Adrenal gland (tissue), 12 donors: ENCODE results near the gene SPSB4. TPM values are rescaled to one million over a fixed set of nuclear protein-coding genes. Genes with fewer than 3 reads are reported as not detected.

Source experiments
- DNase-seq, 7 donors: peaks; one replicate each; pipeline ENCODE4 v3.0.0-alpha.2; 2019 to 2020
- H3K27ac ChIP-seq, 5 donors: fragments of 200-600 bp; sonication (generic) in 4 of 5; 1 replicate in 3 of 5; 2 replicates in 2 of 5; pipeline versions ENCODE4 v1.5.1 to v1.8.0; 2016 to 2020; ENCODE audit warnings: mild to moderate bottlenecking in 1 of 5
- H3K27me3 ChIP-seq: fragments of 200-600 bp; 2 replicates; pipeline ENCODE4 v1.8.0; 2021
- H3K36me3 ChIP-seq, 2 donors: fragments of 200-600 bp; replicated peaks in 1 of 2; 1 replicate in 1 of 2; 2 replicates in 1 of 2; pipeline versions ENCODE4 v1.5.1 to v1.8.0; 2018 to 2022
- H3K4me1 ChIP-seq, 2 donors: fragments of 200-600 bp; replicated peaks in 1 of 2; 1 replicate in 1 of 2; 2 replicates in 1 of 2; pipeline versions ENCODE4 v1.5.1 to v1.8.0; 2018 to 2021
- H3K4me3 ChIP-seq, 4 donors: fragments of 200-600 bp; sonication (generic) in 3 of 4; one replicate each; pipeline ENCODE4 v1.5.1; 2016 to 2018
- H3K9me3 ChIP-seq, 3 donors: fragments of 200-600 bp; sonication (generic) in 1 of 3; replicated peaks in 1 of 3; 1 replicate in 2 of 3; 2 replicates in 1 of 3; pipeline versions ENCODE4 v1.5.1 to v1.8.0; 2016 to 2021
- CTCF ChIP-seq, 6 experiments: fragments of 450-650 bp in 4 of 6; fragments of 200-600 bp in 2 of 6; sonication (generic) in 1 of 6; IDR thresholded peaks; 1 replicate in 5 of 6; 2 replicates in 1 of 6; pipeline versions ENCODE4 v1.5.1 to v1.8.0; 2016 to 2021; ENCODE audit warnings: antibody characterized with exemption in 6 of 6, mild to moderate bottlenecking in 2 of 6, moderate library complexity in 1 of 6
- POLR2A ChIP-seq, 2 donors: fragments of 450-650 bp; IDR thresholded peaks; one replicate each; pipeline ENCODE4 v1.6.1; 2017; ENCODE audit warnings: antibody characterized with exemption in 2 of 2, mild to moderate bottlenecking in 2 of 2, moderate library complexity in 1 of 2
- WGBS, 4 donors: extraction: QIAGEN DNeasy Blood & Tissue Kit in 2 of 4; methylation state at CpG; one replicate each; pipeline versions ENCODE4 v1.1.5 to v1.1.7; 2013 to 2017; 5-methylcytosine and 5-hydroxymethylcytosine counted together
- intact Hi-C, 2 donors: fragments of 100-400 bp; cut with DNase I; formaldehyde crosslinking; loops; one replicate each; pipeline versions ENCODE4 v1.14.1 to v1.15.0; 2022 to 2023
- polyA plus RNA-seq, 3 donors: library from polyadenylated mRNA; stranded (reverse); fragments of 200-250 nt in 2 of 3; fragments of 350-450 nt in 1 of 3; fragmentation: Illumina TruSeq in 1 of 3; extraction: RNeasy Lipid Tissue Mini Kit (QIAGEN cat#74804) in 1 of 3; gene quantifications; one replicate each; pipeline ENCODE4 v1.2.3, GENCODE V29; 2013 to 2014
- total RNA-seq, 9 donors: library from RNA; depleted of rRNA in 4 of 9; stranded (reverse); fragments of >200 nt in 4 of 9; fragments of 120-200 nt in 1 of 9; fragmentation: NEBNext Ultra II Directional in 1 of 9; extraction: Animal tissue kit (Norgen Biotek cat#: 25700) in 1 of 9; gene quantifications; one replicate each; pipeline versions ENCODE4 v1.1.0 to v1.2.4, GENCODE V29; 2013 to 2023
- donor health status: healthy with polysubstance abuse.
- donor health status: Bipolar disorder and iron deficiency.
- donor health status: DM: yes; HTN: yes; CAD: no.
- donor health status: DM: no; HTN: no; CAD: no.
- donor health status: DM: no; HTN: no; CAD: no.
- donor health status: DM: yes; HTN: yes; CAD: no.

Gene SPSB4
- total and polyA plus RNA-seq, 12 donors: 0.18 to 4.0 (median 1.1) TPM; not detected in 1

GRCh38 chr3:141049681-141050080 is 1.5 kb upstream of the SPSB4 start:
- Histone ChIP-seq H3K36me3 (no peaks in the 10 kb centered on the region), H3K4me1 (peaks cover 0 to 15% of the 10 kb centered on the region in 2 donors), H3K27ac (no peak overlapping the region), H3K9me3 (no peaks in the 10 kb centered on the region), H3K27me3 (peaks cover 30% of the 10 kb centered on the region), H3K4me3 (no peak overlapping the region)
- no peak for DNase-seq
- intact Hi-C loops: no loop called here
- 51 to 63% (median 57%) methylated on average over 2 of the region's 2 CpGs for WGBS, 4 donors
- no peak for TF ChIP-seq CTCF (IDR thresholded peaks at IDR 0.05)
- no peak for TF ChIP-seq POLR2A (IDR thresholded peaks at IDR 0.05)

- H3K27ac ChIP-seq: peak overlapping the region in 1 of 5 donors; percentile 15
- WGBS, 4 donors: 0 to 1% (median 1%) methylated on average over 7 to 77 of the region's 77 CpGs; no CpG with 5 or more reads in 1 of the 4 donors
- H3K4me3 ChIP-seq: peak overlapping the region in 1 of 4 donors; percentile 46
Measured at GRCh38 chr3:141051443-141052200, 475 bp downstream of the SPSB4 start.

GRCh38 chr3:141052201-141053069 is 1.3 kb downstream of the SPSB4 start:
- 2 to 9% (median 3%) methylated on average over 25 to 48 of the region's 48 CpGs for WGBS, 4 donors
- no peaks in the 10 kb centered on the region for H3K9me3 ChIP-seq
- TF ChIP-seq POLR2A (IDR thresholded peaks at IDR 0.05) (no peak), CTCF (IDR thresholded peaks at IDR 0.05) (no peak)
- H3K4me3 ChIP-seq: no peak overlapping the region
- H3K27ac ChIP-seq: peak overlapping the region in 1 of 5 donors; percentile 15
- no peak for DNase-seq
- H3K27me3 ChIP-seq: peaks cover 30% of the 10 kb centered on the region
- H3K36me3 ChIP-seq: no peaks in the 10 kb centered on the region
- peaks cover 0 to 15% of the 10 kb centered on the region in 2 donors for H3K4me1 ChIP-seq
- intact Hi-C loops: no loop called here

More at GRCh38 chr3:141051443-141052200, 475 bp downstream of the SPSB4 start:
- DNase-seq: no peak
- intact Hi-C loops: no loop called here
- Histone ChIP-seq H3K36me3 (no peaks in the 10 kb centered on the region), H3K4me1 (peaks cover 0 to 15% of the 10 kb centered on the region in 2 donors), H3K27me3 (peaks cover 30% of the 10 kb centered on the region), H3K9me3 (no peaks in the 10 kb centered on the region)
- no peak for TF ChIP-seq CTCF (IDR thresholded peaks at IDR 0.05)
- no peak for TF ChIP-seq POLR2A (IDR thresholded peaks at IDR 0.05)

GRCh38 chr3:141055136-141055535 is 4.0 kb downstream of the SPSB4 start:
- H3K4me1 ChIP-seq: peaks cover 0 to 15% of the 10 kb centered on the region in 2 donors
- no peak overlapping the region for H3K27ac ChIP-seq
- no peaks in the 10 kb centered on the region for H3K36me3 ChIP-seq
- intact Hi-C loops: no loop called here
- peaks cover 27% of the 10 kb centered on the region for H3K27me3 ChIP-seq
- no peaks in the 10 kb centered on the region for H3K9me3 ChIP-seq
- WGBS, 4 donors: 77 to 85% (median 82%) methylated on average over 5 of the region's 5 CpGs
- DNase-seq: no peak
- H3K4me3 ChIP-seq: no peak overlapping the region
- TF ChIP-seq CTCF (IDR thresholded peaks at IDR 0.05) (no peak), POLR2A (IDR thresholded peaks at IDR 0.05) (no peak)
